ENCODE measurements around the gene S100Z.

The S100Z gene

GRCh38 chr5:76801803-76802195 lies 48.0 kb upstream of the S100Z start:
- Histone ChIP-seq H3K27me3 (ENCODE audit: insufficient read depth, poor library complexity, severe bottlenecking) (no peaks in the 10 kb centered on the region), H3K27ac (replicated peaks) (no peak overlapping the region), H3K4me3 (replicated peaks; ENCODE audit: insufficient read depth, low read length) (no peak overlapping the region)
- DNase-seq (ENCODE audit: low read depth in 1 of 2, low spot score in 1 of 2) = no peak
- TF ChIP-seq SPI1 (IDR thresholded peaks at IDR 0.05; ENCODE audit: borderline replicate concordance, low read depth) = no peak
- TF ChIP-seq POLR2AphosphoS5 (IDR thresholded peaks at IDR 0.05; ENCODE audit: low read depth) = no peak
- TF ChIP-seq, protein P1, sequence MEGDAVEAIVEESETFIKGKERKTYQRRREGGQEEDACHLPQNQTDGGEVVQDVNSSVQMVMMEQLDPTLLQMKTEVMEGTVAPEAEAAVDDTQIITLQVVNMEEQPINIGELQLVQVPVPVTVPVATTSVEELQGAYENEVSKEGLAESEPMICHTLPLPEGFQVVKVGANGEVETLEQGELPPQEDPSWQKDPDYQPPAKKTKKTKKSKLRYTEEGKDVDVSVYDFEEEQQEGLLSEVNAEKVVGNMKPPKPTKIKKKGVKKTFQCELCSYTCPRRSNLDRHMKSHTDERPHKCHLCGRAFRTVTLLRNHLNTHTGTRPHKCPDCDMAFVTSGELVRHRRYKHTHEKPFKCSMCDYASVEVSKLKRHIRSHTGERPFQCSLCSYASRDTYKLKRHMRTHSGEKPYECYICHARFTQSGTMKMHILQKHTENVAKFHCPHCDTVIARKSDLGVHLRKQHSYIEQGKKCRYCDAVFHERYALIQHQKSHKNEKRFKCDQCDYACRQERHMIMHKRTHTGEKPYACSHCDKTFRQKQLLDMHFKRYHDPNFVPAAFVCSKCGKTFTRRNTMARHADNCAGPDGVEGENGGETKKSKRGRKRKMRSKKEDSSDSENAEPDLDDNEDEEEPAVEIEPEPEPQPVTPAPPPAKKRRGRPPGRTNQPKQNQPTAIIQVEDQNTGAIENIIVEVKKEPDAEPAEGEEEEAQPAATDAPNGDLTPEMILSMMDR (IDR thresholded peaks at IDR 0.05; ENCODE audit: insufficient read depth, low read length) = no peak
- no peak for TF ChIP-seq REST (IDR thresholded peaks at IDR 0.05; ENCODE audit: insufficient replicate concordance, low read depth)
- no peak for TF ChIP-seq GABPA (IDR thresholded peaks at IDR 0.05; ENCODE audit: low read depth)

DNA sequence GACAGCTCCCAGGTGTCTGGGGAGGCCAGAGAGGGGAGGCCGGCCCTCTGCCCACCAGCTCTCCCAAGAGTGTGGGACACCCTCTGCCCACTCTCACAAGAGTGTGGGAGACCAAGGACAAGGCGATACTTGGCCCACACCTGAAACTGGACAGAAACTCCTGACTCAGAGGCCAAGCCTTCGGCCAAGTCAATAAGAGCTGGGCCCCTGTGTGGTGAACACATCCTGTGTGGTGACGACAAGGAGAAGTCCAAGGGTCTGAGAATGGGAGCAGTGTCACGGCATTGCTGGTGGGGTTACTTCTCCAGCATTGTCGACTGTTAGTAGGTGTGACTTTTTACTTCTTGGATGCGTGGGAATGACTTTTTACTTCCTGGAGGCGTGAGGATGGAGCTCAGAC lies 45.5 kb upstream of the S100Z start:
- no peak overlapping the region for H3K4me3 ChIP-seq (replicated peaks; ENCODE audit: insufficient read depth, low read length)
- no peak overlapping the region for H3K27ac ChIP-seq (replicated peaks)
- H3K27me3 ChIP-seq (ENCODE audit: insufficient read depth, poor library complexity, severe bottlenecking) = no peaks in the 10 kb centered on the region
- no peak for TF ChIP-seq POLR2AphosphoS5 (IDR thresholded peaks at IDR 0.05; ENCODE audit: low read depth)
- TF ChIP-seq SPI1 (IDR thresholded peaks at IDR 0.05; ENCODE audit: borderline replicate concordance, low read depth) = no peak
- DNase-seq (ENCODE audit: low read depth in 1 of 2, low spot score in 1 of 2) = no peak

DNA sequence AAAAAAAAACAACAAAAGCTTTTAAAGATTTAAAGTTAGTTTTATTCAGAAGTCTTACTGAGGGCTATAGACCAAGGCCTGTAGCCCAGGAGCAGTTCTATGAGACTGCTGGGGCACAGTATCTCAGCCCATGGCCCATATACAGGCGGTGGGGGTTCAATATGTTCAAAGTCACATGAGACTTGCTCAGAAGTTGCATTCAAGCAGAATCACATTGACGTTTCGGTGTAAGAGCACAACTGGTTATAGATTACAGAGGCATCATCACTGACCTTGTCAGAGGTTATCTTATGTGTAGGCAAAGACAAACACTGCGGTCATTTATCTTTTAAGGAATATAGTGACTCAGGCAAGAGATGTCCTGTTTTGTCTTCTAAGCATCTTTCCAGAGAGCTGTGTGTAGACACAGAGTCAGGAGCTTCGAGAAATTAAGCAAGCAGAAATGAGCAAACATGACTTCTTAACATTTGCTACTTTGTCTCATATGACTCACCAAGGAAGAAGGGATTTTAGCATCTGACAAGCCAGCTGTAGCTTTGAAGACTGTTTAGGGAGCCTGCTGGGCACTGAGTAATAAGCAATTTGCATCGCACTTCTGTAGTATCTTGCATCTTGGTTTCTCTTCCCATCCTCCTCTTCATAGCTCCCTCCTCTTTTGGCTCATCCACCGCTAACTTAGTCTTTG lies 43.9 kb upstream of the S100Z start:
- no peak overlapping the region for H3K27ac ChIP-seq (replicated peaks)
- no peak for DNase-seq (ENCODE audit: low read depth in 1 of 2, low spot score in 1 of 2)
- TF ChIP-seq, protein P1 (IDR thresholded peaks at IDR 0.05; ENCODE audit: insufficient read depth, low read length) = no peak
- TF ChIP-seq GABPA (IDR thresholded peaks at IDR 0.05; ENCODE audit: low read depth) = no peak
- no peak for TF ChIP-seq REST (IDR thresholded peaks at IDR 0.05; ENCODE audit: insufficient replicate concordance, low read depth)
- no peak for TF ChIP-seq SPI1 (IDR thresholded peaks at IDR 0.05; ENCODE audit: borderline replicate concordance, low read depth)
- TF ChIP-seq POLR2AphosphoS5 (IDR thresholded peaks at IDR 0.05; ENCODE audit: low read depth) = no peak
- H3K27me3 ChIP-seq (ENCODE audit: insufficient read depth, poor library complexity, severe bottlenecking) = no peaks in the 10 kb centered on the region
- no peak overlapping the region for H3K4me3 ChIP-seq (replicated peaks; ENCODE audit: insufficient read depth, low read length)

DNA sequence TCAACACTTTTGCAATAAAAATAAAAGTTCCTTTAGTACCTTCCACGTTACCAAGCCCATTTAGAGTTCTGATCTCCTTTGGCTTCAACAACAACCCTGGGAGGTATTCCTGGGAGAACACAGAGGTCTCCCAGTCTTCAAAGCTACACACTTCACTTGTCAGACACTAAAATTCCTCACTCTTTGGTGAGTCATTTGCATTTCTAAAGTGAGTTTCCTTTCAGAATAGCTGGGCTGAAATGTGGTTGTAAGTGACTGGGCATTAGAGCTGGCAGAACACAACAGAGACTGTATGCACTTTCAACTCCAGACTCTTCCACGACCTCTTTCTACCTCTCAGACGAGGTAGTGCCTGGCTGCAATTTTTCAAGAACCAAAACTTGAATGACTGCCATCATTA lies 42.5 kb upstream of the S100Z start:
- Histone ChIP-seq H3K4me3 (replicated peaks; ENCODE audit: insufficient read depth, low read length) (no peak overlapping the region), H3K27ac (replicated peaks) (no peak overlapping the region), H3K27me3 (ENCODE audit: insufficient read depth, poor library complexity, severe bottlenecking) (no peaks in the 10 kb centered on the region)
- TF ChIP-seq POLR2AphosphoS5 (IDR thresholded peaks at IDR 0.05; ENCODE audit: low read depth) = no peak
- TF ChIP-seq, protein P1 (IDR thresholded peaks at IDR 0.05; ENCODE audit: insufficient read depth, low read length) = no peak
- no peak for TF ChIP-seq SPI1 (IDR thresholded peaks at IDR 0.05; ENCODE audit: borderline replicate concordance, low read depth)
- no peak for TF ChIP-seq REST (IDR thresholded peaks at IDR 0.05; ENCODE audit: insufficient replicate concordance, low read depth)
- no peak for TF ChIP-seq GABPA (IDR thresholded peaks at IDR 0.05; ENCODE audit: low read depth)
- DNase-seq (ENCODE audit: low read depth in 1 of 2, low spot score in 1 of 2) = no peak

Measured in HL-60 (cell line).